OCI-LY1 (cell line): ENCODE measurements around the gene ADAMTS6.
"Not testable (repeated sequence)": the region's sequence is repeated elsewhere in the genome, so short reads cannot be mapped to it uniquely, and the experiment has no call there.

ENCODE experiments used
- H2AFZ ChIP-seq: fragments of 200-600 bp; sonication (generic), shearing (Covaris generic); 2 replicates; pipeline ENCODE4 v1.6.0; 2014; ENCODE audit warnings: antibody characterized with exemption, mild to moderate bottlenecking, low read length
- H3F3A ChIP-seq: fragments of 200-600 bp; sonication (generic), shearing (Covaris generic); 2 replicates; pipeline ENCODE4 v1.6.0; 2014; ENCODE audit warnings: mild to moderate bottlenecking, antibody characterized with exemption, low read length, moderate library complexity; ENCODE audit not compliant: insufficient read depth
- H3K27ac ChIP-seq: fragments of 200-600 bp; sonication (generic); 2 replicates; pipeline ENCODE4 v1.5.1; 2014; ENCODE audit warnings: low read length, mixed run types, mild to moderate bottlenecking, low read depth; ENCODE audit not compliant: poor library complexity, severe bottlenecking
- H3K27me3 ChIP-seq: fragments of 200-600 bp; sonication (generic); 2 replicates; pipeline ENCODE4 v1.6.0; 2014; ENCODE audit warnings: antibody characterized with exemption, mild to moderate bottlenecking, low read length, moderate library complexity; ENCODE audit not compliant: insufficient read depth
- H3K36me3 ChIP-seq: fragments of 200-600 bp; sonication (generic); 2 replicates; pipeline ENCODE4 v1.6.1; 2014; ENCODE audit warnings: mild to moderate bottlenecking, antibody characterized with exemption, low read length, moderate library complexity, mixed read lengths; ENCODE audit not compliant: insufficient read depth
- H3K4me1 ChIP-seq: fragments of 200-600 bp; sonication (generic); 2 replicates; pipeline ENCODE4 v1.5.1; 2014; ENCODE audit warnings: mild to moderate bottlenecking, low read length, moderate library complexity; ENCODE audit not compliant: insufficient read depth, severe bottlenecking
- H3K4me2 ChIP-seq: fragments of 200-600 bp; sonication (generic), shearing (Covaris generic); 2 replicates; pipeline ENCODE4 v1.6.1; 2014; ENCODE audit warnings: low read length
- H3K4me3 ChIP-seq: fragments of 200-600 bp; sonication (generic); 2 replicates; pipeline ENCODE4 v1.5.1; 2014; ENCODE audit warnings: low read length, low read depth, mild to moderate bottlenecking, mixed read lengths; ENCODE audit not compliant: poor library complexity, severe bottlenecking
- H3K79me2 ChIP-seq: fragments of 200-600 bp; shearing (Covaris generic); 2 replicates; pipeline ENCODE4 v1.6.1; 2016; ENCODE audit warnings: mixed run types, low read length, mixed read lengths; ENCODE audit not compliant: insufficient read depth
- H3K9ac ChIP-seq: fragments of 200-600 bp; sonication (generic), shearing (Covaris generic); 2 replicates; pipeline ENCODE4 v1.6.1; 2014; ENCODE audit warnings: mild to moderate bottlenecking, low read length, mixed read lengths
- H3K9me2 ChIP-seq: fragments of 200-600 bp; sonication (generic), shearing (Covaris generic); 2 replicates; pipeline ENCODE4 v1.6.1; 2014; ENCODE audit warnings: low read depth, mild to moderate bottlenecking, low read length, mixed read lengths
- H3K9me3 ChIP-seq: fragments of 200-600 bp; shearing (Covaris generic); 2 replicates; pipeline ENCODE4 v1.6.1; 2014; ENCODE audit warnings: low read length, mixed read lengths
- H4K20me1 ChIP-seq: fragments of 200-600 bp; sonication (generic), shearing (Covaris generic); 2 replicates; pipeline ENCODE4 v1.6.0; 2016; ENCODE audit warnings: mild to moderate bottlenecking, low read length; ENCODE audit not compliant: insufficient read depth
- CTCF ChIP-seq: fragments of 200-600 bp; sonication (generic), shearing (Covaris generic); IDR thresholded peaks from 2 replicates; pipeline ENCODE4 v1.5.1; 2017; ENCODE audit warnings: mild to moderate bottlenecking, antibody characterized with exemption, low read length, moderate library complexity, mixed read lengths
- EZH2 ChIP-seq: fragments of 200-600 bp; sonication (generic), shearing (Covaris generic); IDR thresholded peaks from 2 replicates; pipeline ENCODE4 v1.8.0; 2017; ENCODE audit warnings: borderline replicate concordance, mixed run types, mild to moderate bottlenecking, antibody characterized with exemption, low read length, moderate library complexity, mixed read lengths

ADAMTS6 gene

GRCh38 chr5:65489119-65489518, 7.4 kb upstream of the ADAMTS6 start:
- Histone ChIP-seq H3K9ac (no peak overlapping the region), H3K79me2 (no peaks in the 10 kb centered on the region), H3K4me1 (no peaks in the 10 kb centered on the region), H3K9me2 (no peaks in the 10 kb centered on the region), H3K27me3 (no peaks in the 10 kb centered on the region), H3K4me2 (no peak overlapping the region), H2AFZ (no peak overlapping the region), H3K27ac (no peak overlapping the region), H4K20me1 (no peaks in the 10 kb centered on the region), H3K4me3 (no peak overlapping the region), H3K9me3 (no peaks in the 10 kb centered on the region), H3F3A (no peaks in the 10 kb centered on the region), H3K36me3 (no peaks in the 10 kb centered on the region)
- TF ChIP-seq EZH2 (no peak), CTCF (no peak)

GRCh38 chr5:65488038-65488687, 6.4 kb upstream of the ADAMTS6 start:
- H3K9ac ChIP-seq, H3K9me2 ChIP-seq, H3K27me3 ChIP-seq, H4K20me1 ChIP-seq, H3K79me2 ChIP-seq, H2AFZ ChIP-seq, H3F3A ChIP-seq, H3K4me3 ChIP-seq, H3K36me3 ChIP-seq, H3K4me2 ChIP-seq, H3K4me1 ChIP-seq, H3K27ac ChIP-seq, H3K9me3 ChIP-seq: not testable (repeated sequence)
- TF ChIP-seq CTCF: peak; percentile 7; the same call in 1 of the 2 replicates

GRCh38 chr5:65486803-65487202, 5.1 kb upstream of the ADAMTS6 start:
- not testable (repeated sequence) for H3F3A ChIP-seq, H3K9ac ChIP-seq, H3K9me2 ChIP-seq

GRCh38 chr5:65485405-65485804, 3.7 kb upstream of the ADAMTS6 start:
- H3K4me2 ChIP-seq: no peak overlapping the region

More at GRCh38 chr5:65486803-65487202, 5.1 kb upstream of the ADAMTS6 start:
- not testable (repeated sequence) for H4K20me1 ChIP-seq, H2AFZ ChIP-seq, H3K36me3 ChIP-seq, H3K4me3 ChIP-seq, H3K4me2 ChIP-seq, H3K27me3 ChIP-seq, H3K9me3 ChIP-seq, H3K79me2 ChIP-seq, H3K27ac ChIP-seq
- H3K4me1 ChIP-seq: peaks cover 13% of the 10 kb centered on the region

More at GRCh38 chr5:65485405-65485804, 3.7 kb upstream of the ADAMTS6 start:
- H3F3A ChIP-seq: 0 out of 2 replicates have a peak, but pooled peaks cover 3% of the 10 kb centered on the region
- no peaks in the 10 kb centered on the region for H3K27me3 ChIP-seq
- H3K9me2 ChIP-seq: no peaks in the 10 kb centered on the region
- H4K20me1 ChIP-seq: no peaks in the 10 kb centered on the region
- H3K9ac ChIP-seq: no peak overlapping the region
- H3K79me2 ChIP-seq: no peaks in the 10 kb centered on the region; the same call in 1 of the 2 replicates
- peaks cover 16% of the 10 kb centered on the region for H3K4me1 ChIP-seq
- no peak overlapping the region for H2AFZ ChIP-seq
- H3K4me3 ChIP-seq: no peak overlapping the region
- H3K27ac ChIP-seq: no peak overlapping the region
- TF ChIP-seq EZH2: no peak
- no peak for TF ChIP-seq CTCF
- no peaks in the 10 kb centered on the region for H3K36me3 ChIP-seq
- H3K9me3 ChIP-seq: no peaks in the 10 kb centered on the region
